HG03139 (cell line): ENCODE measurements around the gene FAM110D.

Source experiments
- ATAC-seq: cut with Tn5 transposase; IDR thresholded peaks from one replicate; pipeline ENCODE4 v1.9.1; 2021; ENCODE audit not compliant: unreplicated experiment

Gene FAM110D

GRCh38 chr1:26127235-26128163, 31.4 kb upstream of the FAM110D start:
- no peak for ATAC-seq

- no peak for ATAC-seq
These were observed 29.1 kb upstream of the FAM110D start for GRCh38 chr1:26129778-26130177.

GRCh38 chr1:26130695-26131094, 28.2 kb upstream of the FAM110D start:
- no peak for ATAC-seq

- ATAC-seq: no peak
These were observed 26.6 kb upstream of the FAM110D start for GRCh38 chr1:26132128-26132833.

GRCh38 chr1:26132834-26133167, 26.1 kb upstream of the FAM110D start:
- ATAC-seq: no peak

GRCh38 chr1:26134466-26134865, 24.4 kb upstream of the FAM110D start:
- no peak for ATAC-seq

GRCh38 chr1:26138974-26139558, 19.8 kb upstream of the FAM110D start:
- no peak for ATAC-seq

- no peak for ATAC-seq
These were observed 16.7 kb upstream of the FAM110D start for GRCh38 chr1:26142159-26142558.

GRCh38 chr1:26145041-26145959, 13.6 kb upstream of the FAM110D start:
- no peak for ATAC-seq

- ATAC-seq: no peak
These were observed 13.0 kb upstream of the FAM110D start for GRCh38 chr1:26145960-26146294.

- no peak for ATAC-seq
These were observed 10.0 kb upstream of the FAM110D start for GRCh38 chr1:26148887-26149286.

- ATAC-seq: no peak
These were observed 4.8 kb upstream of the FAM110D start for GRCh38 chr1:26153966-26154532.

- no peak for ATAC-seq
These were observed 4.1 kb upstream of the FAM110D start for GRCh38 chr1:26154750-26155149.

GRCh38 chr1:26155370-26156284, 3.3 kb upstream of the FAM110D start:
- ATAC-seq: no peak

GRCh38 chr1:26156285-26157038, 2.4 kb upstream of the FAM110D start:
- no peak for ATAC-seq

- ATAC-seq: no peak
These were observed 490 bp upstream of the FAM110D start for GRCh38 chr1:26158271-26158907.

- ATAC-seq: no peak
These were observed 812 bp downstream of the FAM110D start for GRCh38 chr1:26159743-26160039.

- ATAC-seq: no peak
These were observed 1.9 kb downstream of the FAM110D start for GRCh38 chr1:26160527-26161414.
